HG02885 (cell line): Measurements from ENCODE around the gene SLC15A3.

ENCODE experiments used
- ATAC-seq: cut with Tn5 transposase; IDR thresholded peaks from one replicate; pipeline ENCODE4 v1.9.1; 2021; ENCODE audit warnings: mild to moderate bottlenecking; ENCODE audit not compliant: unreplicated experiment, poor library complexity

SLC15A3 gene

DNA sequence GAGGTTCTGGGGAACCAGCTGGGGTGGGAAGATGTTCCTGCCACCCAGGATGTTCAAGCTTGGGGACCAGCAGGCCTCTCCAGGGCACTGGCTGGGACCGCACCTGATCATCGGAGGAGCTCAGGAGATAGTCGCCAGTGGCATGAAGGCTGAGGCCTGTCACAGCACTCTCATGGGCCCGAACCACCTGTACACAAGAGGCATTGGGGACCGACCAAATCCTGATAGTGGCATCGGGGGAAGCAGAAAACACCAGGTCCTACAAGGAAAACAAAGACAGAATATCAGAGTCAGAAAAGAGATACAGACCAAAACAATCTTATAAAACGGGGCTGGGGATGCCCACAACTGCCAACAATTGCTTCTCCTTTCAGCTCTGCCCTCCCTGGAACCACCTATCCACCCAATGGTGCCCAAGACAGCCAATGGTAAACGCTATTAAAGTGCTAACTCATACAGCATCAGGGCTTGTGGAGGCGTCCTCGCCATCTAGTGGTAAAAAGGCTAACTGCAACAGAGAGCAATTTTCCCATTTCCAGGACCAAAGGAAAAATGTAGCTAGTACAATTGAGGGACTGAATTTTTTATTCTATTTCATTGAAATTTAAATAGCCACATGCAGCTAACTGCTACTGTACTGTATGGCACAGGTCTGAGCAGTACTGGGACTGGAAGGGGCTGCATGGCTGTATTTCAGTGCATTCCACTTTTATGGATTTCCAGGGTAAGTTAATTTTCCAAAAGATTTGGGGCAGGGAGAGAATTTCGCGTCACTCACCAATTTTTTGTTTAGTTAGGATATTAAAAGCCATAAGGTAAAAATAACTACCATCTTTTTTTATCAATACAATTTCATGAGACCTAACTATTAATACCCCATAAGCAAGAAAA, 52.7 kb downstream of the SLC15A3 start:
- ATAC-seq = peak; percentile 47

GRCh38 chr11:60897496-60897895, 54.5 kb downstream of the SLC15A3 start:
- no peak for ATAC-seq

- ATAC-seq = no peak
Measured at GRCh38 chr11:60895687-60896086, 56.3 kb downstream of the SLC15A3 start.

DNA sequence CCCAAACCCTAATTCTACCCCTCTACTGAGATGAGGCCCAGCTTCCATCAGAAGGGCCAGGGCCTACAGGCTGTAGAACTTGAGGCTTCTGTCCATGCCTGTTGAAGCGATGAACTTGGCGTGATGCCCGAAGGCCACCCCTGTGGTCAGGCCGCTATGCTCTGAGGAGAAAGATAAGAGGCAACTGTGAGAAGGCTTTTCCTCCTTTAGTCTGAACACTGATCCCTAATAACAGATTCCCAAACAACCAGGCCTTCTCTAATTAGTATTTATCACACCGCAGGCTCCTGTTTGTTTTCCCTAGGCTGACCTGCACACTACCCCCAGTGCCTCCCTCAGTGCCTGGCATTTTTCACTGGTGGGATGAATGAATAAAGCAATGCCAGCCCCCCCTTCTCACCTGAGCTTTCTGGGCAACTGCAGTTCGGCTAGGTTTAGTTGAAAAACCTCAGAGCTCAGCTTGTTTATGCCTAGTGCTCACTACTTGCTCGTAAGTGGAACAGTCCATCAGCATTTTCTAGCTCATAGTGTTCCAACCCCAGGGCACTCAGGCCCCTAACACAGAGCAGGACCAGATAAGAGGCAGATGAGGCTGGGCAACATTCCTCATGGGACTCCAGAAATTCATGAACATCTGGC, 60.8 kb downstream of the SLC15A3 start:
- no peak for ATAC-seq

DNA sequence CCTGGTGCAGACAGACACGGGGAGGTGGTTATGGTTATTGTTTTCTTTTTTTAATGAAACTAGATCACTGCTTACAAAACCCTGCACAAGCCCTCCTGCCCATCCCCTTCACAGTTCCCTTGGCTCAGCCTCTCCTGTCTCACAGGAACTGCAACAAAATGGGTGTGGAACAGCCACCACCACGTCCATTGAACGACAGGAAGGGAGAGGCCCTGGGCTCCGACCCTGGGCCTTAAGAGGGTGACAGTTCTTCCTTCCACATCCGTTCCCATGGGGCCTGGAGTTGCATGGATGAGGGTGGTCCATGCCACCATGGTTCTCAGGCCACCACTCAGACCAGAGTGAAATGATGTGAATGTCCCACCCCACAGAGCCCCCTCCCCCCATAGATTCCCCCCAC, 61.3 kb downstream of the SLC15A3 start:
- ATAC-seq = no peak

- no peak for ATAC-seq
Measured at GRCh38 chr11:60889869-60890311, 62.1 kb downstream of the SLC15A3 start.

- no peak for ATAC-seq
Measured at GRCh38 chr11:60887556-60887955, 64.4 kb downstream of the SLC15A3 start.
